ENCODE data around the gene DNAJC6.

Gene DNAJC6

GRCh38 chr1:65404941-65405340 lies 95.6 kb downstream of the DNAJC6 start:
- H3K27ac ChIP-seq: no peak overlapping the region
- TF ChIP-seq CTCF (IDR thresholded peaks at IDR 0.05) (no peak), ZFX (IDR thresholded peaks at IDR 0.05; ENCODE audit: borderline replicate concordance) (no peak)

DNA sequence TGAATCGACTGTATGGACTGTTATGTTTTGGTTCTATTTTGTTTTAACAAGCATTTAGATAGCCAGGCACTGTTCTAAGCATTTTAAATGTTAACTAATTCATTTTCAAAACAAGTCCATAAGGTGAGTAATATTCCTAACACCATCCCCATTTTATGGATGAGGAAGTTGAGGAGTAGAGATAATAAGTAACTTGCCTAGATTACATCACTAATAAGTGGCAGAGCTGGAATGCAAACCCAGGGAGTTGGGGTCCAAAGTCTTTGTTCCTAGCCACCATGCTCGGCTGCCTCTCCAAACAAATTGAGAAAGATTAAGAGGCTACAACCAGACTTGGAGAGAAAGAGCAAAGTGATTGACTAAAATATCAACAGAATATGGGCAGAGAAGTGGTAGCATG lies 98.5 kb downstream of the DNAJC6 start:
- TF ChIP-seq CTCF (IDR thresholded peaks at IDR 0.05) (no peak), ZFX (IDR thresholded peaks at IDR 0.05; ENCODE audit: borderline replicate concordance) (no peak)
- no peak overlapping the region for H3K27ac ChIP-seq

DNA sequence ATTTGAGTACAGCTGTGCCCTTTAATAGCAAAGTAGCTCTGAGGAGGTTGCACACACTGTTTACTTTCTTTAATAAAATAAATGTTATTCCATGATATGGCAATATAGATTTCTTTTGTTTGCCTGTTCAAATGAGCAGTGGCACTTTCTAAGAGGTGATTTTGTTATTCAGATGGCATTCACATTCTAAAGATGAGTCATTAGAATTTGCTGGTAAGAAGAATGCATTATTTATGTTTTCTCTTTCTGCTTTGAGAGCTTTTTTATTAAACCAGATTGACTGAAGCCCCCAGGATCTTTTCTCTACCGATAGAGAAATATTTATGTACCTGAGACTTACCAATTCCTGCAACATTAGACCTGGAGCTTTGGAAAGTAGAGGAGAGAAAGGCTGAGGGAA lies 100.0 kb downstream of the DNAJC6 start:
- no peak overlapping the region for H3K27ac ChIP-seq
- no peak for TF ChIP-seq ZFX (IDR thresholded peaks at IDR 0.05; ENCODE audit: borderline replicate concordance)
- no peak for TF ChIP-seq CTCF (IDR thresholded peaks at IDR 0.05)

DNA sequence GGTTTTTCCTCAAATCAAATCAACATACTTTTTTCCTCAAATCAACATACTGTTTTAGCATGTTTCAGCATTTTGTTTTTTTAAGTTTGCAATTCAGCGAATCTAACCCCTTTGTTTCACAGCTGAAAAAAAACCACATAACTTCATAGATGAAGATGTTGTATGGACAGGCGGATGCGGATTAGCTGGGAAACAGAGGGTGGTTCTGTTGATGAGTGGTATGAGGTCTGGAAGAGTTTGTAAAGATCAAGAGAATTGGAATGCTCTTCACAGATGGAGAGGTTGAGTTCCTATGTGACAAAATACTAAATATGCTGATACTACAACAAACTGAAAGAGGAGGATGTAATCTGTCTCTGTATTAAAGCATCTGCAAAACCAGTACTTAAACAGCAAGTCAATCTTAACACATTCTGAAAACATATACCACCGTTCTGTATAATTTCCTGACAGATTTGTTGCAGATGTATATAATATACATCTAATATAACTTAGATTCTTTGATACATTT lies 100.5 kb downstream of the DNAJC6 start:
- TF ChIP-seq ZFX (IDR thresholded peaks at IDR 0.05; ENCODE audit: borderline replicate concordance): no peak
- no peak for TF ChIP-seq CTCF (IDR thresholded peaks at IDR 0.05)
- H3K27ac ChIP-seq: no peak overlapping the region

GRCh38 chr1:65412256-65412983 lies 103.1 kb downstream of the DNAJC6 start:
- TF ChIP-seq CTCF (IDR thresholded peaks at IDR 0.05): no peak
- TF ChIP-seq ZFX (IDR thresholded peaks at IDR 0.05; ENCODE audit: borderline replicate concordance): no peak
- H3K27ac ChIP-seq: no peak overlapping the region

GRCh38 chr1:65412984-65413375 lies 103.6 kb downstream of the DNAJC6 start:
- TF ChIP-seq CTCF (IDR thresholded peaks at IDR 0.05): no peak
- no peak for TF ChIP-seq ZFX (IDR thresholded peaks at IDR 0.05; ENCODE audit: borderline replicate concordance)
- H3K27ac ChIP-seq: no peak overlapping the region

GRCh38 chr1:65414538-65414937 lies 105.2 kb downstream of the DNAJC6 start:
- H3K27ac ChIP-seq: no peak overlapping the region
- TF ChIP-seq CTCF (IDR thresholded peaks at IDR 0.05): no peak
- no peak for TF ChIP-seq ZFX (IDR thresholded peaks at IDR 0.05; ENCODE audit: borderline replicate concordance)

Measured in 22Rv1 (cell line).